CD8-positive, alpha-beta memory T cell (primary cell): ENCODE results near the gene TAP1. TPM values are rescaled to one million over a fixed set of nuclear protein-coding genes. Genes with fewer than 3 reads are reported as not detected.
"Not testable (repeated sequence)": the region's sequence is repeated elsewhere in the genome, so short reads cannot be mapped to it uniquely, and the experiment has no call there.

ENCODE experiments used
- CTCF ChIA-PET: fragments of 350-600 bp; sonication (Branson Sonifier 250); formaldehyde crosslinking; loops from one replicate; lab custom pipeline; 2021; ENCODE audit warnings: antibody characterized with exemption; lab: Charles Lee
- POLR2A ChIA-PET: fragments of 350-600 bp; sonication (Branson Sonifier 250); formaldehyde crosslinking; loops from one replicate; lab custom pipeline; 2021; ENCODE audit warnings: antibody characterized with exemption; lab: Charles Lee
- DNase-seq, 5 donors: peaks; one replicate each; pipeline versions ENCODE4 v3.0.0 to v3.0.0-alpha.2; 2020 to 2022; ENCODE audit warnings: mixed read lengths in 1 of 5
- H3K27ac ChIP-seq: one replicate; pipeline ENCODE4 v1.7.0; 2013; ENCODE audit warnings: low read depth, mild to moderate bottlenecking, low read length, moderate library complexity
- H3K27me3 ChIP-seq: 2 replicates; pipeline ENCODE4 v1.7.0; 2013; ENCODE audit warnings: low read length, mild to moderate bottlenecking; ENCODE audit not compliant: insufficient read depth, poor library complexity, severe bottlenecking
- H3K36me3 ChIP-seq: 2 replicates; pipeline ENCODE4 v1.7.0; 2013; ENCODE audit warnings: mild to moderate bottlenecking, low read length, moderate library complexity; ENCODE audit not compliant: insufficient read depth
- H3K4me1 ChIP-seq: 2 replicates; pipeline ENCODE4 v1.7.0; 2013; ENCODE audit warnings: mild to moderate bottlenecking, low read length, moderate library complexity; ENCODE audit not compliant: insufficient read depth
- H3K4me3 ChIP-seq: 2 replicates; pipeline ENCODE4 v1.7.0; 2013; ENCODE audit warnings: mild to moderate bottlenecking, low read length
- H3K9me3 ChIP-seq: 2 replicates; pipeline ENCODE4 v1.7.0; 2013; ENCODE audit warnings: mild to moderate bottlenecking, low read length
- H3K27ac Mint-ChIP-seq, 8 donors: one replicate each; pipeline ENCODE4 v1.8.0; 2020 to 2021; ENCODE audit warnings: mixed read lengths in 8 of 8, mild to moderate bottlenecking in 6 of 8, inconsistent platforms in 3 of 8, moderate library complexity in 3 of 8
- H3K27me3 Mint-ChIP-seq, 2 donors: one replicate each; pipeline ENCODE4 v1.8.0; 2020 to 2021; ENCODE audit warnings: mixed read lengths in 2 of 2, mild to moderate bottlenecking in 1 of 2, moderate library complexity in 1 of 2
- H3K36me3 Mint-ChIP-seq, 3 donors: one replicate each; pipeline ENCODE4 v1.8.0; 2020 to 2021; ENCODE audit warnings: mixed read lengths in 3 of 3, inconsistent platforms in 1 of 3, mild to moderate bottlenecking in 1 of 3
- H3K4me1 Mint-ChIP-seq, 3 donors: one replicate each; pipeline ENCODE4 v1.8.0; 2020 to 2021; ENCODE audit warnings: mixed read lengths in 3 of 3, inconsistent platforms in 1 of 3, mild to moderate bottlenecking in 1 of 3
- H3K4me3 Mint-ChIP-seq, 7 donors: one replicate each; pipeline ENCODE4 v1.8.0; 2020 to 2021; ENCODE audit warnings: mixed read lengths in 7 of 7, mild to moderate bottlenecking in 6 of 7, moderate library complexity in 4 of 7, inconsistent platforms in 2 of 7
- H3K9me3 Mint-ChIP-seq, 5 donors: one replicate each; pipeline ENCODE4 v1.8.0; 2020 to 2022; ENCODE audit warnings: mixed read lengths in 5 of 5, mild to moderate bottlenecking in 3 of 5, moderate library complexity in 2 of 5, inconsistent platforms in 1 of 5
- polyA plus RNA-seq: library from polyadenylated mRNA; unstranded; fragments of 300-500 nt; fragmentation: Illumina TruSeq; gene quantifications from one replicate; pipeline ENCODE4 v1.2.3, GENCODE V29; 2021
- total RNA-seq, 2 experiments: library from RNA; stranded (reverse); gene quantifications; one replicate each; pipeline ENCODE4 v1.2.3, GENCODE V29; 2021

The TAP1 gene
- total and polyA plus RNA-seq, 3 experiments from 2014 or later = 394 to 407 (median 396) TPM

DNA sequence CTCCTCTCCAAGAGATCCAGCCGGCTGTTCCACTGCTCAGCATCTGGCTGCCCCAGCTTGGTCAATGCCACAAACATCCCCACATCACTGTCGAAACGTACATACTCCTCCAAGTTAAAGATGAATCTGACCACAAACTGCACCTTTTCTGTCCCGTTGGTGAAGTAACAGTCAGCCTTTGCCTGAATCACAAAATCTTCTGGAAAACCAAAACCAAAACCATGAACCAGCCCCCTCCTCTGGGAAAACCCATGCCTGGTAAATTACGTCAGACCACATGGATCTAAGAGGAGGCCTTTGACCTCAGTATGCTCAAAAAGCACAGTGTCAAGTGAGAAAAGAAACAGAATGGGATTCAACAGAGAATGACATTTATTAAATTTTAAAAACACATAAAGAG is 38.4 kb downstream of the TAP1 start:
- no peaks in the 10 kb centered on the region for H3K9me3 Mint-ChIP-seq
- no peak overlapping the region for H3K27ac ChIP-seq
- H3K4me3 Mint-ChIP-seq = peak overlapping the region in 1 of 7 donors; percentile 34
- peaks cover 0 to 5% (median 0%) of the 10 kb centered on the region in 3 donors for H3K4me1 Mint-ChIP-seq
- peaks cover 0 to 7% of the 10 kb centered on the region in 2 donors for H3K27me3 Mint-ChIP-seq
- no peak overlapping the region for H3K27ac Mint-ChIP-seq
- DNase-seq = no peak
- ChIA-PET POLR2A (no interaction called here), CTCF (interaction anchor here (1.4 kb wide), 1 partner anchor 170 kb away, joined by 3 read pairs; no protein-coding TSS in a partner anchor)
- H3K27me3 ChIP-seq = no peaks in the 10 kb centered on the region
- H3K9me3 ChIP-seq = no peaks in the 10 kb centered on the region
- H3K36me3 ChIP-seq = no peaks in the 10 kb centered on the region
- H3K36me3 Mint-ChIP-seq = peaks cover 0 to 6% (median 0%) of the 10 kb centered on the region in 3 donors
- no peaks in the 10 kb centered on the region for H3K4me1 ChIP-seq
- no peak overlapping the region for H3K4me3 ChIP-seq

DNA sequence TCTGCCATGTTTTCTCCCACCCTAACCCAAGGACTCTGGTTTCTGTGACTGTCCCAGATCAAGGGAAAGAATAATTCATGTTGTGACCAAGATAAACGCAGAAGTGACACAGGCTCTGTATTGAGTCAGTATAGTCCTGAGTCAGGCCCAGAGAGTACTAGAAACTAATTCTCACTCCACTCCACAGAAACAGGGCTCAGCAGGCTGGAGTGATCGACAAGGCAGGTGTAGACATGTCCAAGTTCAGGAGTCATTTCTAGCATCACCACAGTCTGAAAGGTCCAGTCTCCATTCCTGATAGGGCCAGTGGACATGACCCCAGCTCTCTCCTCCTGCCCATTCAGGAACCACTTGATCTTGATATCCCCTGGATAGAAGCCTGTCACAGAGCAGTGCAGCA is 39.4 kb downstream of the TAP1 start:
- DNase-seq = no peak
- H3K27ac Mint-ChIP-seq = no peak overlapping the region
- peaks cover 0 to 5% (median 0%) of the 10 kb centered on the region in 3 donors for H3K4me1 Mint-ChIP-seq
- peaks cover 0 to 7% of the 10 kb centered on the region in 2 donors for H3K27me3 Mint-ChIP-seq
- ChIA-PET CTCF (interaction anchor here (1.2 to 1.4 kb wide), 2 partner anchors 16 to 170 kb away, joined by 3 to 5 read pairs; no protein-coding TSS in a partner anchor), POLR2A (no interaction called here)
- H3K4me3 ChIP-seq = no peak overlapping the region
- no peaks in the 10 kb centered on the region for H3K4me1 ChIP-seq
- H3K27ac ChIP-seq = no peak overlapping the region
- H3K9me3 ChIP-seq = no peaks in the 10 kb centered on the region
- H3K27me3 ChIP-seq = no peaks in the 10 kb centered on the region
- H3K4me3 Mint-ChIP-seq = no peak overlapping the region
- H3K9me3 Mint-ChIP-seq = no peaks in the 10 kb centered on the region
- H3K36me3 Mint-ChIP-seq = peaks cover 0 to 6% (median 0%) of the 10 kb centered on the region in 3 donors
- no peaks in the 10 kb centered on the region for H3K36me3 ChIP-seq

DNA sequence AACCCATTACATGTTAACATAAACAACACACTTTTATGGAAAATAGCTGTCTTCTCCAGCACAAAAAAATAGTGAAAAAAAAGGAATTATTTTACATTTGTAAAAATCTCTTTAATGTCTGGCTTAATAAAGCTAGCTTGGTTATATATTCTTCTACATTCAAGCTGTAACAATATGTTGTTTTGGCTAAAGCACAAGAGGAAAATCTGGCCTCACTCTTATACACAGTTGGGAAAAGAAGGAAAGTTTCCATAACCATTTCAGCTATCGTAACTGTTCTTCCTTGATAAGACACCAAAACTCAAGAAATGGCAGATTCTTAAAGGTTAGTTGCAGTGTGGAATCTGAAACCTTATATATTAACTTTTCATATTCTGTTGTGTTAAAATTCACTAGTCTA is 44.3 kb downstream of the TAP1 start:
- DNase-seq = no peak
- Histone ChIP-seq H3K4me3 (no peak overlapping the region), H3K4me1 (no peaks in the 10 kb centered on the region), H3K27me3 (no peaks in the 10 kb centered on the region), H3K36me3 (no peaks in the 10 kb centered on the region), H3K27ac (no peak overlapping the region), H3K9me3 (no peaks in the 10 kb centered on the region)
- ChIA-PET CTCF (interaction anchor here (0.7 kb wide), 1 partner anchor 396 kb away, joined by 3 read pairs; no protein-coding TSS in a partner anchor), POLR2A (no interaction called here)
- Mint-ChIP-seq H3K9me3 (no peaks in the 10 kb centered on the region), H3K4me3 (no peak overlapping the region), H3K27me3 (peaks cover 16 to 43% of the 10 kb centered on the region in 2 donors), H3K27ac (no peak overlapping the region), H3K36me3 (peaks cover 0 to 6% (median 5%) of the 10 kb centered on the region in 3 donors), H3K4me1 (no peaks in the 10 kb centered on the region)

DNA sequence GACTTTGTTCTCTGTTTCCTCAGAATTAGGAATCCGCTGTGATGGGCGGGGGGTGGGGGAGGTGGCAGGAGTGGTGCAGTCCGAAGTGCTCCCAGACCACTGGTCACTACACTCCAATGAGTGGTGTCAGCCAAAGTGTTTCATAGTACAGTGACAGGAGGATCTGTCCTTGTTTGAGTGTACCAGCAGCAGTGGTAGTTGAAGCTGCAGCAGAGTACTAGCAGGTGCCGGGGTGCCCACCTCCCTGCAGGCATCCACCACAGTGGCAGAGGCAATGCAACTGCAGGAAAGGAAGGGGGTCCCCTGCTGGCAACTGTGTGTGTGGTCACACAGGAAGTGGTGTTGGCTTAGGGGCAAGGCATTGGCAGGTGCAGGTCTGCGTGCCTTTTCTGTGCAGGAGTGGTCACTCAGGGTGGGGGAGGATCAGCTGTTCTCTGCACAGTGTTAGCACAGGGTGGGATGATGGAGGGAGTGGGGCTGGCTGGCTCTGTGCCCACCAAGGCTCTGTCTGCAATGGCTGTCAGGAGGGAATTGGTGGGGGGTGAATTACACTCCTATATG is 46.4 kb downstream of the TAP1 start:
- H3K9me3 ChIP-seq = no peaks in the 10 kb centered on the region
- peaks cover 0 to 5% (median 0%) of the 10 kb centered on the region in 3 donors for H3K36me3 Mint-ChIP-seq
- peaks cover 25 to 59% of the 10 kb centered on the region in 2 donors for H3K27me3 Mint-ChIP-seq
- no peaks in the 10 kb centered on the region for H3K9me3 Mint-ChIP-seq
- DNase-seq = no peak
- no peak overlapping the region for H3K4me3 ChIP-seq
- ChIA-PET CTCF (no interaction called here), POLR2A (no interaction called here)
- H3K4me1 Mint-ChIP-seq = no peaks in the 10 kb centered on the region
- no peak overlapping the region for H3K4me3 Mint-ChIP-seq
- no peak overlapping the region for H3K27ac ChIP-seq
- H3K36me3 ChIP-seq = no peaks in the 10 kb centered on the region
- no peak overlapping the region for H3K27ac Mint-ChIP-seq
- H3K4me1 ChIP-seq = no peaks in the 10 kb centered on the region
- H3K27me3 ChIP-seq = no peaks in the 10 kb centered on the region

DNA sequence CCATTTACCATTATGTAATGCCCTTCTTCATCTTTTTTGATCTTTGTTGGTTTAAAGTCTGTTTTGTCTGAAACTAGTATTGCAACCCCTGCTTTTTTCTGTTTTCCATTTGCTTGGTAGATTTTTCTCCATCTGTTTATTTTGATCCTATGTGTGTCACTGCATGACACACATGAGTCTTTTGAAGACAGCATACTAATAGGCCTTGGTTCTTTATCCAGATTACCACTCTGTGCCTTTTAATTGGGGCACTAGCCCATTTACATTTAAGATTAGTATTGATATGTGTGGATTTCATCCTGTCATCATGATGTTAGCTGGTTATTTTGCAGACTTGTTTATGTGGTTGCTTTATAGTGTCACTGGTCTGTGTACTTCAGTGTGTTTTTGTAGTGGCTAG is 48.1 kb downstream of the TAP1 start:
- H3K27ac ChIP-seq, H3K36me3 Mint-ChIP-seq, H3K4me3 Mint-ChIP-seq, H3K9me3 Mint-ChIP-seq, H3K27me3 ChIP-seq, POLR2A ChIA-PET, H3K9me3 ChIP-seq, H3K4me3 ChIP-seq, H3K4me1 ChIP-seq, H3K4me1 Mint-ChIP-seq, DNase-seq, H3K36me3 ChIP-seq, H3K27ac Mint-ChIP-seq: not testable (repeated sequence)
- CTCF ChIA-PET = interaction anchor here (1.5 kb wide), 1 partner anchor 52 kb away, joined by 3 read pairs; no protein-coding TSS in a partner anchor
- peaks cover 25 to 72% of the 10 kb centered on the region in 2 donors for H3K27me3 Mint-ChIP-seq

DNA sequence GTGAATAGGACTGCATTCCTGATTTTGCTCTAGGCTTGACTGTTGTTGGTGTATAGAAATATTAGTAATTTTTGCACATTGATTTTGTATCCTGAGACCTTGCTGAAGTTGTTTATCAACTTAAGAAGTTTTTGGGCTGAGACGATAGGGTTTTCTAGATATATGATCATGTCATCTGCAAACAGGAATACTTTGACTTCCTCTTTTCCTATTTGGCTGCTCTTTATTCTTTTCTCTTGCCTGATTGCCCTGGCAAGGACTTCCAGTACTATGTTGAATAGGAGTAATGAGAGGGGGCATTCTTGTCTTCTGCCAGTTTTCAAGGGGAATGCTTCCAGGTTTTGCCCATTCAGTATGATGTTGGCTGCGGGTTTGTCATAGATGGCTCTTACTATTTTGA is 50.1 kb downstream of the TAP1 start:
- no peaks in the 10 kb centered on the region for H3K27me3 ChIP-seq

DNA sequence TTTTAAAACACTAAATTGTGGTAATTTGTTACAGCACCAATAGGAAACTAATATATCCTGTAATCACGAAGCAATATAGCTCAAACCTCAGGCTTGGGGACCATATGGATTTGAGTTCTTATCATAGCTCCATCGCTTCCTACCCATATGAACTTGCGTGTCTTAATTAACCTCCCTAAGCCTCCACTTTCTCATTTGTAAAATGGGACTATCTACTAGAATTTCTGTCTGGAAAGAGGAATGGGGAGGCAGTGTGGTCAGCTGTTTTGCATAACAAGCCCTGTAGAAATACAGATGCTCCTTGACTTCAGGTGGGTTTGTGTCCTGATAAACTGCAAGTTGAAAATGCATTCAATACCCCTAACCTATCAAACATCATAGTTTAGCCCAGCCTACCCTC is 53.8 kb downstream of the TAP1 start:
- Histone ChIP-seq H3K27ac (no peak overlapping the region), H3K4me1 (peaks cover 8% of the 10 kb centered on the region), H3K27me3 (no peaks in the 10 kb centered on the region), H3K4me3 (no peak overlapping the region), H3K9me3 (no peaks in the 10 kb centered on the region), H3K36me3 (no peaks in the 10 kb centered on the region)
- peaks cover 0 to 10% (median 7%) of the 10 kb centered on the region in 5 donors for H3K9me3 Mint-ChIP-seq
- no peak overlapping the region for H3K4me3 Mint-ChIP-seq
- no peak for DNase-seq
- ChIA-PET CTCF (interaction anchor here (1.1 to 2.4 kb wide), 2 partner anchors 39 to 386 kb away, joined by 3 to 10 read pairs; partner anchors contain the start of gene TAP2), POLR2A (no interaction called here)
- H3K36me3 Mint-ChIP-seq = no peaks in the 10 kb centered on the region
- H3K4me1 Mint-ChIP-seq = peaks cover 10 to 11% (median 10%) of the 10 kb centered on the region in 3 donors
- H3K27ac Mint-ChIP-seq = no peak overlapping the region
- peaks cover 29 to 75% of the 10 kb centered on the region in 2 donors for H3K27me3 Mint-ChIP-seq

More for the DNA sequence above, 50.1 kb downstream of the TAP1 start:
- H3K4me3 Mint-ChIP-seq = no peak overlapping the region
- no peaks in the 10 kb centered on the region for H3K9me3 ChIP-seq
- H3K36me3 ChIP-seq = no peaks in the 10 kb centered on the region
- no peak overlapping the region for H3K27ac ChIP-seq
- peaks cover 0 to 8% (median 7%) of the 10 kb centered on the region in 5 donors for H3K9me3 Mint-ChIP-seq
- no peaks in the 10 kb centered on the region for H3K4me1 ChIP-seq
- H3K4me3 ChIP-seq = no peak overlapping the region
- peaks cover 25 to 76% of the 10 kb centered on the region in 2 donors for H3K27me3 Mint-ChIP-seq
- H3K27ac Mint-ChIP-seq = no peak overlapping the region
- ChIA-PET CTCF (no interaction called here), POLR2A (no interaction called here)
- DNase-seq = no peak
- peaks cover 0 to 4% (median 0%) of the 10 kb centered on the region in 3 donors for H3K36me3 Mint-ChIP-seq
- H3K4me1 Mint-ChIP-seq = no peaks in the 10 kb centered on the region

DNA sequence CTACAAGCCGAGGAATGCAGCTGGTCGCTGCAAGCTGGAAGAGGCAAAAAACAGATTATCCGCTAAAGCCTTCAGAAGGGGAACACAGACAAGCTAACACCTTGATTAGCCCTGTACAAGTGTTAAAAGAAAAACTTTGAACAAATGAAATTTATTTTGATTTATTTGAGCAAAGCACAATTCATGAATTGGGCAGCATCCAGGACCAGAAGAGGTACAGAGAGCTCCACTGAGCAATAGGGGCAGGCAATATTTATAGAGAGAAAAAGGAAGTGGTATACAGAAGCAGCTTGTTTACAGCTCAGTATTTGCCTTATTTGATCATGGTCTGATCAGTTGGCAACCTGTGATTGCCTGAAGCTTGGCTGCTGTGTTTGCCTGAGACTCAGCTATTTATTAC is 54.3 kb downstream of the TAP1 start:
- H3K27me3 ChIP-seq = no peaks in the 10 kb centered on the region
- no peak overlapping the region for H3K27ac Mint-ChIP-seq
- H3K36me3 Mint-ChIP-seq = no peaks in the 10 kb centered on the region
- DNase-seq = no peak
- POLR2A ChIA-PET = no interaction called here
- CTCF ChIA-PET = interaction anchor here (1.1 to 2.4 kb wide), 3 partner anchors 39 to 386 kb away, joined by 3 to 10 read pairs (median 8); partner anchors contain the start of gene TAP2
- no peak overlapping the region for H3K4me3 ChIP-seq
- no peaks in the 10 kb centered on the region for H3K9me3 ChIP-seq
- no peaks in the 10 kb centered on the region for H3K36me3 ChIP-seq
- peaks cover 8% of the 10 kb centered on the region for H3K4me1 ChIP-seq
- H3K4me3 Mint-ChIP-seq = no peak overlapping the region
- peaks cover 24 to 75% of the 10 kb centered on the region in 2 donors for H3K27me3 Mint-ChIP-seq
- peaks cover 10 to 11% (median 10%) of the 10 kb centered on the region in 3 donors for H3K4me1 Mint-ChIP-seq
- no peak overlapping the region for H3K27ac ChIP-seq
- H3K9me3 Mint-ChIP-seq = peaks cover 0 to 10% (median 7%) of the 10 kb centered on the region in 5 donors
